MG63 (cell line): ENCODE measurements around the gene TMOD1. TPM values are rescaled to one million over a fixed set of nuclear protein-coding genes. Genes with fewer than 3 reads are reported as not detected.

Experiments
- DNase-seq: peaks from one replicate; pipeline ENCODE4 v3.0.0-alpha.2; 2020
- H3K27me3 ChIP-seq: fragments of 250-450 bp; sonication (Bioruptor Pico); 2 replicates; pipeline ENCODE4 v1.5.1; 2020; ENCODE audit warnings: mild to moderate bottlenecking, moderate library complexity
- H3K36me3 ChIP-seq: fragments of 250-450 bp; sonication (Bioruptor Pico); 2 replicates; pipeline ENCODE4 v1.5.1; 2020; ENCODE audit warnings: mild to moderate bottlenecking, moderate library complexity
- H3K4me3 ChIP-seq: fragments of 250-450 bp; sonication (Bioruptor Pico); 2 replicates; pipeline ENCODE4 v1.5.1; 2020; ENCODE audit warnings: mild to moderate bottlenecking, moderate library complexity
- H3K9me3 ChIP-seq: fragments of 250-450 bp; sonication (Bioruptor Pico); 2 replicates; pipeline ENCODE4 v1.5.1; 2020; ENCODE audit warnings: mild to moderate bottlenecking, moderate library complexity
- total RNA-seq: library from RNA; depleted of rRNA; stranded (reverse); fragments of >200 nt; shearing (Covaris generic); gene quantifications from 2 replicates; pipeline ENCODE4 v1.2.3, GENCODE V29; 2014; ENCODE audit warnings: low replicate concordance

Gene TMOD1
- total RNA-seq, 1 experiment from 2014 or later = not detected

DNA sequence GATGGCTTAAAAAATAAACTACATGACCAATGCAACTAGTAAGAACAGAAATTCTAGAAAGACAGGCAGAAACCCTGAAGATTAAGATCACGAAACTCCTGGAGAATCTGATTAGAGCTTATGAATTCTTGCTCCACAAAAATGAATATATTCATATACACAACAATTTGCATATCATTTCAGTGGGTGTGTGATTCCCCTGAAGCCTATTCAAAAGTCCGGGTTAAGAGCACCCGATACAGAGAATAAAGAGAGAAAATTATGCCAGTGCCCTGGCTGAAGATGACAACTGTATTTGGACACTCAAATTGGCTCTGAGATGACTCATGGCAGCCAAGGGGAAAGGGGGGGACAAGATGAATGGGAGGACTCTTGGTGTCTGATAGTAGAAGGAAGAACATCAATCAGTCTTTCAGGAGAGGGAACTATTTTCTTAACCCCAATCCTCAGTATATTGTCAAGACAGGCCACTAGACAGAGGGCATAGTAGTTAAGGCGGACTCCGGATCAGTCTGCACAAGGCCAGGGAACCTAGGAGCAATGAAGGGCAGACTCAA lies 6.0 kb downstream of the TMOD1 start:
- DNase-seq = no peak

DNA sequence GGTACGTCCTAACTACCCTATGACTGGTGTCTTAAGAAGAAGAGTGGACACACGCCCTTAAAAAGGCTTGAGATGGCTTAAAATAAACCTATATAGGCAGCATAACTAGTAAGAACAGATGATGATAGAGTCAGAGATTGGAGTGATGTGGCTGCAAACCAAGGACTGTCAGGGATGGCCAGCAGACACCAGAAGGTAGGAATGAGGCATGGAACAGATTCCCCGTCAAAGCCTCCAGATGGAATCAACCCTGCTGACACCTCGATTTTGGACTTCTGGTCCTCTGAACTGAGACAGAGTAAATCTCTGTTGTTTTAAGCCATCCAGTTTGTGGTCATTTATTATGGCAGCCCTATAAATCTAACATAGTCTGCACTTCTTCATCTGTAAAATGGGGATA lies 7.4 kb downstream of the TMOD1 start:
- no peaks in the 10 kb centered on the region for H3K9me3 ChIP-seq
- H3K4me3 ChIP-seq = no peak overlapping the region
- H3K36me3 ChIP-seq = no peaks in the 10 kb centered on the region
- no peak for DNase-seq
- no peaks in the 10 kb centered on the region for H3K27me3 ChIP-seq

More for the DNA sequence above, 6.0 kb downstream of the TMOD1 start:
- Histone ChIP-seq H3K27me3 (peaks cover 2% of the 10 kb centered on the region; the same call in 1 of the 2 replicates), H3K4me3 (no peak overlapping the region), H3K36me3 (no peaks in the 10 kb centered on the region), H3K9me3 (no peaks in the 10 kb centered on the region)

DNA sequence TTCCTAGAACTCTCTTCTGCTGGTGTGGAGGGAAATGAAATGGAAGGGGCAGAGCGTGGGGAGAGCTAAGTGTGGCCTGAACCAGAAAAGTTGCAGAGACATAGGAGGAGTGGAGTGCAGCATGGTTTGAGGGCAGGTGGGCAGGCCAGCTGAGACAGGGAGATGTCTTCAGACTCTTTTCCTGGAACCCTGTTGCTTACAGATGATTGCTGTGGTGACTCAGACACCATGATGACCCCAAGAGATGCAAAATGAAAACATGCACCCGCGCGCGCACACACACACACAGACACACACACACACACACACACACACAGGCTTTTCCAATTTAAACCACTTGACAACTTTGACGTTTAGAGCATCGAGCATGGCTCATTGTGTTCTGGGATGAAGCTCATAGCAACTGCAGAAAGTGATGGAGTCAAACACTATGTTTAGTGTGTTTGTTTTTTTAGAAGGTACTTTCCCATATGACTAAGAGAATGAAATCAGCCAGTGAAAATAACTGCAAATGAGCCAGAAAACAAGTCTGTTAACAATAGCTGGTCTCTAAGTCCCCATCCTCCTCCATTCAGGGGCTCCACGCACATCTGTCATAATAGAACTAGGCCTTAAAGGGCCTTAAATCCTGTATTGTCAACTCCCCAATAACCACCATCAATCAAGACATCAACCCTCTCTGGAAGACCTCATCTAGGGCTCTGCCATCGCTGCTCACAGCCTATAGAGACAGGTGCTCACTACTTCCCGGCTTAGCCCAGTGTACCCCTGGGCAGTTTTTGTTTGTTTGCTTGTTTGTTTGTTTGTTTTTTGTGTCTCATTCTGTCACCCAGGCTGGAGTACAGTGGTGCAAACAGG lies 9.6 kb downstream of the TMOD1 start:
- no peaks in the 10 kb centered on the region for H3K27me3 ChIP-seq
- peak; percentile 36 for DNase-seq

DNA sequence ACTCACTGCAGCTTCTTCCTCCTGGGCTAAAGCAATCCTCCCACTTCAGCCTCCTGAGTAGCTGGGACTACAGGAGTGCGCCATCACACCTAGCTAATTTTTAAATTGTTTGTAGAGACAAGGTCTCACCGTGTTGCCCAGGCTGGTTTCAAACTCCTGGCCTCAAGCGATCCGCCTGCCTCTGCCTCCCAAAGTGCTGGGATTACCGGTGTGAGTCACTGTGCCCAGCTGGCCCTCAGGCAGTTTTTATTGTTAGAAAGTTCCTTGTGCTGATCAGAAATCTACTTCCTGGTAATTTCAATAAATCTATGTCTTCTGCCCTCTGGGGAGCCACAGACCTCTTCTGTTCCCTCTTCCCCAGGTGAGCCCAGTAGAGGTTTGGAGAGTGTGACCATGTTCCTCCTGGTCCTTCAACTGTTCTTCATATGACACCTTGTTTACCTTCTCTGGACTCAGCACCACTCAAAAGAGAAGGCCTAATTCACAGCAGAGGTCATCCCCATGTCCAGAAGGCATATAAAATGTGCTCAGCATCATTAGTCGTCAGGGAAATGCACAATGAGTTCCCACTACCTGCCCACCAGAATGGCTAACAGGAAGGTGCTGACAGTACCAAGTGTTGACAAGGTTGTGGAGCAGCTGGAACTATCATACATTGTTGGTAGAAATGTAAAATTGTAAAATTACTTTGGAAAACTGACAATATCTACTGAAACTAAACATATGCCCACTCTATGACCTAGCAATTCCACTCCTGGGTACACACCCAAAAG lies 10.4 kb downstream of the TMOD1 start:
- H3K36me3 ChIP-seq = no peaks in the 10 kb centered on the region
- H3K27me3 ChIP-seq = no peaks in the 10 kb centered on the region
- no peaks in the 10 kb centered on the region for H3K9me3 ChIP-seq
- H3K4me3 ChIP-seq = no peak overlapping the region
- peak; percentile 47 for DNase-seq

More for the DNA sequence above, 9.6 kb downstream of the TMOD1 start:
- H3K36me3 ChIP-seq = no peaks in the 10 kb centered on the region
- no peak overlapping the region for H3K4me3 ChIP-seq
- no peaks in the 10 kb centered on the region for H3K9me3 ChIP-seq

DNA sequence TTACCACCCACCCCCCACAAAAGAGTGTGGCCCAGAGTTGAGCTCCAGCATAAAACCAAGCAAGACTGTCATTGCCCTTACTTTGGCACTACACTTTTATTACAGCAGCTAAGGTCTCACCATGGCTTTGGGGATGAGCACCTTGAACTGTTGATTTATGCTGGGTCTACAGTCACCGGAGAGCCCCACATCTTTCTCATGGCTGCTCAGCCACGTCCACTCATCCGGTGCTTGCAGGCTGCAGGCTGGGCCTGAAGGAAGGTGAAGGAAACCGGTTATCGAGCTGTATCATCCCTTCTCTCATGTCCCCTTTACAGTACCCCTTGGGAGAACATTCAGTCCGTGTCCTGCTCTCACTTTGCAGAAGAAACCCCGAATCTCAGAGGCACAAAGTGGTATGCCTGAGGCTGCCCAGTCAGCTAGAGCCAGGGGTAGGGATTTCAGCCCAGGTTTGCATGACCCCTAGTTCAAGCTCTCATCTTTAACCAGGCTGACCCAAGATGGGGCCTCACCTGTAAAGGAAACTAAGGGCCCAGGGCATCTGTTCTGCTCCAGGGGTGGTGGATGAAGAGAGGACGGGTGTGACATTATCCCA lies 11.6 kb downstream of the TMOD1 start:
- Histone ChIP-seq H3K27me3 (no peaks in the 10 kb centered on the region), H3K36me3 (no peaks in the 10 kb centered on the region), H3K9me3 (no peaks in the 10 kb centered on the region), H3K4me3 (no peak overlapping the region)
- DNase-seq = no peak

DNA sequence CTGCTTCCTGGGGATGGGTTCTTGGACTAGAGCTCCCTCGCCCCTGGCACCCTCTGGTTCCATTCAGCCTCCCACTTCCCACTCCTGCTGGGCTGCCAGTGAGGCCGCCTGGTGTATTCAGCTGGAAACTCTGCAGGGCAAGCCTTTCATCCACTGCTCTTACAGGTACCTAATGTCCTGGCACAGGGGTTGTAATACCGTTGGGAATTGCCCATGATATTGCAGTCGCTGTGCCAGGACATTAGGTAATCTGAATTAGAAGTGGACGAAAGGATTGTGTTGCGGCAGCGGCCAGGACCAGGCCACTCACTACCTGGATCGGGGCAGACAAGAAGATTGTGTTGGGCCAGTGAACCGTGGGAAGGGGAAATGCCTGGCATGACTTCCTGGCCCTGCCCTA lies 13.1 kb downstream of the TMOD1 start:
- Histone ChIP-seq H3K9me3 (no peaks in the 10 kb centered on the region), H3K27me3 (no peaks in the 10 kb centered on the region), H3K4me3 (no peak overlapping the region), H3K36me3 (no peaks in the 10 kb centered on the region)
- DNase-seq = no peak

DNA sequence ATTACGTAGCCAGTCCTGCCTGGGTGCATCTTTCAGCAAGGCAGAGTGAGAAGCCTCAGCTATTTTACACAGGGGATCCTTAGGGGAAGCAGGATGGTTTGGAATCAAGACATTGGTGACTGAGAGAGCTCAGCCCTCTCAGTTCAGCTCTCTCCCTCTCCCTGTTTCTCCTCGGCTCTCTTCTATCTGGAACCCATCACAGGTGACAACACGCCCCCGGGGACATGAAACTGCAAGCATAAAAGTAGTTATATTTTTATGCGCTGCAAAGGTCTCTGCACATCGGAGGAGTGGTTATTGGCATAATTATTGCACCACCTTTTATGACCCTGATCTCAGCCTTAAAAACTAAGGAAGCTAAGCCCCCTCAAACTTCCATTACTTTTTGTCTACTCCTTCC lies 14.2 kb downstream of the TMOD1 start:
- H3K27me3 ChIP-seq = no peaks in the 10 kb centered on the region
- H3K4me3 ChIP-seq = no peak overlapping the region
- H3K9me3 ChIP-seq = no peaks in the 10 kb centered on the region
- no peaks in the 10 kb centered on the region for H3K36me3 ChIP-seq
- DNase-seq = no peak

DNA sequence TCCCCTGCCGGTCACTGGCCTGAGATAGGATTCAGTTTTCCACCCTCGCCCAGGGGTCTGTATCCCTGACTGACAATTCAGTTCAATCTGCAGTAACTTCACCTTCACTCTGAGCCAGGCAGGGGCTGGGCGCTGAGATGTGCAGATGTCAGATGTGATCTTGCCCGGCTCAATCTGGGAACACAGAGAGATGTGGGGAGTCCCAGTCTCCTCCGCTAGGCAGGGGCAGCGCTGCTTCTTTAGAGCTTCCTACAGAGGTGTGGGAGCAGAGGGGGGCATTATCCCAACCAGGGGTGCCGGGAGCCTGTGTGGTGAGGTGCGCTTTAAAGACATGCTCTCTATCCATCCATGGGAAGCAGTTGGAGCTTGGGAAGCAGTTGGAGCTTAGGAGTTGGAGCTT lies 14.6 kb downstream of the TMOD1 start:
- Histone ChIP-seq H3K4me3 (no peak overlapping the region), H3K36me3 (no peaks in the 10 kb centered on the region), H3K9me3 (no peaks in the 10 kb centered on the region), H3K27me3 (no peaks in the 10 kb centered on the region)
- DNase-seq = no peak

DNA sequence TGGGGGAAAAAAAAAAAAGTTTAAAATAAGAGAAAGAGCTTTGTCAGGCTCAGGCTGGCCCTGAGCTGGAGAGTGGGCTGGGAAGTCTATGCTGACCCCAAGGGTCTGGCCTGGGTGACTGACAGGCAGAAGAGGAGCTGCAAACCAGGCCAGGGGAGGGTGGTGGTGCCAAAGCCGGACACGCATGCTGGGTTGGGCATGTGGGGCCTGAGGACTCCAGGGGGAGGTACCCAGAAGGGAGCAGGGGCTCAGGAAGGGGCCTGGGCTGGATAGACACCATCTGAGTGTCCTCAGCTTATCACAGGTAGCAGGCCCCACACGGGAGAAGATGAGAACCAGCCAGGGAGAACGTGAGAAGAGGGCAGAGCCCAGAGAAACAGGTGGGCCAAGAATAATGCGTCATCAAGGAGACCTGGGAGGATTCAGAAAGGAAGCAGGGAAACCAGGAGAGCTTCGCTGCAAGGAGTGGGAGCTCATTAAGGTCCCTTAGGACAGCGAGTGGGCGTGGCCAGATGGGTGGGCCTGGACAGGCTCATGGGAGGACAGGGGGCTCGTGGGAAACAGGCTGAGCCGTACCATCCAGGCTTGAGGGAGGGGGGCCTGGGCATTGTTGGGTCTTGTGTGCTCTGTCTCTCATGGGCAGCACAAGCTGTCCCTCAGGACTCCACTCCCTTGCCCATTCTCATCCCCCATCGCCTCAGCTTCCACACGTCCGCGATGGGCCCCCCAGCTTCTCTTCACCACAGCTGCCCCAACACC lies 16.0 kb downstream of the TMOD1 start:
- H3K9me3 ChIP-seq = no peaks in the 10 kb centered on the region
- H3K27me3 ChIP-seq = no peaks in the 10 kb centered on the region
- H3K36me3 ChIP-seq = no peaks in the 10 kb centered on the region
- H3K4me3 ChIP-seq = no peak overlapping the region
- DNase-seq = no peak

DNA sequence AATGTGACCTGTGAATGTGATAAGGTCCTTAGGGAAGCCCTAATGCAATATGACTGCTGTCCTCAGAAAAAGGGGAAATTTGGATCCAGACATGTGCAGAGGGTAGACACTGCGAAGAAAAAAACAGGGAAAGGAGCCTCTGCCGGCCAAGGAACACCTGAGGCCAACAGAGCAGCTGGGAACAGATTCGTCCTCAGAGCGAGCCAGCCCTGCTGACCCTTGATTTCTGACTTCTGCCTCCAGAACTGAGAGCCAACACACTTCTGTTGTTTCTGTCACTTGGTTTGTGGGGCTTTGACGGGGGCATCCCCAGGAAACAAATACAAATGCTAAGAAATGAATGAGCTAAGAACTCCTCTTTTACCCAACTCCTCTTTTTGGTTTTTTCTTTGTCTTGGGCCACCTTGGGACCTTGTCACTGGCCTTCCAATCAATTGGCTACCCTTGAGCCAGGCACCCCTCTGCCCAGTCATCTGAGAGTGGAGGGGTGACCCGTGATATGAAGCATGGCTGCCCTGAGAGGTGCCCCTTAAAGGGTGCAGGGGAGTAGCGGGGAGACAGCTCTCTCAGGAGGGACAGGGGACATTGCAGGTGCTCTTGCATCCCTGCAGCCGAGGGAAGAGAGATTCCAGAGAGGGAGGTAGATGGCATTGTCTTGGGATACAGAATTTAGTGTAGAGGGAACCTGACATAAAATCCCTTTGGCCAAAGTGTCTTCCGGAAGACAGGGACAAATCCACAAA lies 16.9 kb downstream of the TMOD1 start:
- Histone ChIP-seq H3K27me3 (no peaks in the 10 kb centered on the region), H3K4me3 (no peak overlapping the region), H3K36me3 (no peaks in the 10 kb centered on the region), H3K9me3 (no peaks in the 10 kb centered on the region)
- no peak for DNase-seq

DNA sequence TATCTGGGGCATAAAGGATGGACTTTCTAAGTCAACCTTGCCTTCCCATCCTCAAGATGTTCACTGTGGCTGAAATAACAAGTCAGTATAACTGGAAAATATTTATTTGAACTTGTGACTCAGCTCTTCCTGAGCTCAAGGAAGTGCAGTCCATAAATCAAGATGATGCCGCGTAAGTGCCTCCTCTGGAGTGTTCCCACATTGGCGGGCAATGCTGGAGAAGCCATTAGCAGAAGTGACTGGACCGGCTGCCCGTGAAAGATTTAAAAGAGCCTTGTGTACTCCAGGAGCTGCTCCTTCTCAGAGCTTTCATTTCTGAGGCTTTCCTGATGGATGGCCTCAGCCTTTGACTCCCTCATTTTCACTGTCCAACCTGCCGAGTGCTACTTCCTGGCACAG lies 17.4 kb downstream of the TMOD1 start:
- Histone ChIP-seq H3K4me3 (no peak overlapping the region), H3K27me3 (no peaks in the 10 kb centered on the region), H3K9me3 (no peaks in the 10 kb centered on the region), H3K36me3 (no peaks in the 10 kb centered on the region)
- peak; percentile 72 for DNase-seq

DNA sequence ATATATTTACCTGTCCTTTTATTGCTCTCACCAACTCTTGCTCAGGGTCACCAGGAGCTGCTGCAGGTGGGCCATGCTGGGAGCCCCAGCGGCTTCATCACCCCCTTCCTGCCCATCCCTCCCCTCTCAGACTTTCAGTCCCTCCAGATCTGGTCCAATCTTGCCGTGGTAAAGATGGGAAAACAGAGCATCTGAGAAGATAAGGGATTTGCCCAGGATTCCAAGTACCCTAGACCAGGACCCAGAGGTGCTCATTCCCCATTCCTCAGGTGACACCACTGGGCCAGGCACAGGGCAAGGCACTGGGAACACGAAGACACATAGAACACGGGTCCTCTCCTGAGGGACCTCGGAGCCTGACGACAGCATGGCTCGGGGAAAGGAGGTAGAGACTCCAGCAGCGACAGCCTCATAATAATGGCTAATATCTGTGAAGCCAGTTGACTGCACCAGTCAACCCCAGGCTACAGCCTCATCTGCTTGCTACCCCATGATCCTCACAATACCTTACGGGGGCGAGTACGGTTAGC lies 18.0 kb downstream of the TMOD1 start:
- H3K4me3 ChIP-seq = no peak overlapping the region
- no peak for DNase-seq
- no peaks in the 10 kb centered on the region for H3K9me3 ChIP-seq
- H3K36me3 ChIP-seq = no peaks in the 10 kb centered on the region
- no peaks in the 10 kb centered on the region for H3K27me3 ChIP-seq

DNA sequence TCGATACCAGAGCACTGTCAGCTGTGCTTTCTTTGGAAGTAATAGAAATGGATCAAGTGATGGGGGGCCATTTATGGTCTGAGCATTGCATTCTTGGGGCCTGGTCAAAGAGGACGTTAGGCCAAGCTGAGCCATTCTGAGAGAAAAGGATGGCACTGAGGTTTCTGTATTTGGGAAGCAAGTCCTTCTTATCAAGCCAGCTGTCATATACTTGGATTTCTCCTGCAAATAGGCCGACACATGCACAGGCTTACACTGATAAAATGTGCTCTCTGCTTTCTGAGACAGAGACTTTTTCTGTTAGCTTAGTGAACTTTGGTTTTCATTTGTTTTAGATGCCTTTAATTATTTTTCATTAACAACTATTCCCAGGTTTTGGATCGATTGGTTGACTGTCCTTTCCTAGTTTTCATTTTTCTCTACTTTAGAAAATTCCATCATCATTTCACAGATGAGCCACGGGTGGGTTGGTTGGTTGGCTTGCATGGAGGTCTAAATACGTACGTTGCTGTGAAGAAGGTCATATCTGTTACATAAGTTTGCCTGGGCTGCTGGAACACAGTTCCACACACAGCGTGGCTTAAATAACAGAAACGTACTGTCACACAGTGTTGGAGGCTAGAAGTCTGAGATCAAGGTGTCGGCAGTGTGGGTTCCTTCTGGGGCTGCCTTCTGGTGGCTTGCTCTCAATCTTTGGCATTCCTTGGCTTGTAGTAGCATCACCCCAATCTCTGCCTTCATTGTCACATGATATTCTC lies 20.3 kb downstream of the TMOD1 start:
- no peak for DNase-seq
- Histone ChIP-seq H3K27me3 (no peaks in the 10 kb centered on the region), H3K36me3 (no peaks in the 10 kb centered on the region), H3K4me3 (no peak overlapping the region), H3K9me3 (no peaks in the 10 kb centered on the region)

DNA sequence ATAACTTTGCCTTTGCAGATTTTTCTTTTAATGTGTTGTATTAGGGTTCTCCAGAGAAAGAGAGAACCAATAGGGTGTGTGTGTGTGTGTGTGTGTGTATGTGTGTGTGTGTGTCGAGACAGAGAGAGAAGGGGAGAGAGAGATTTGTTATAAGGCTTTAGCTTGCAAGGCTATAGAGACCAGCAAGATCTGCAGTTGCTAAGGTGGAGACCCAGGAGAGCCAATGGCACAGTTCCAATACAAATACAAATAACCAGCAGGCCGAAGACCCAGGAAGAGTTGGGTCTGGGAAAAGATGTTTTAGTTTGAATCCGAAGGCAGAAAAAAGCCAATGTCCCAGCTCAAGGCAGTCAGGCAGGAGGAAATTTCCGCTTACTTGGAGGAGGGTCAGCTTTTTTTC lies 23.0 kb downstream of the TMOD1 start:
- no peaks in the 10 kb centered on the region for H3K27me3 ChIP-seq
- no peaks in the 10 kb centered on the region for H3K9me3 ChIP-seq
- no peak for DNase-seq
- no peak overlapping the region for H3K4me3 ChIP-seq
- H3K36me3 ChIP-seq = no peaks in the 10 kb centered on the region

DNA sequence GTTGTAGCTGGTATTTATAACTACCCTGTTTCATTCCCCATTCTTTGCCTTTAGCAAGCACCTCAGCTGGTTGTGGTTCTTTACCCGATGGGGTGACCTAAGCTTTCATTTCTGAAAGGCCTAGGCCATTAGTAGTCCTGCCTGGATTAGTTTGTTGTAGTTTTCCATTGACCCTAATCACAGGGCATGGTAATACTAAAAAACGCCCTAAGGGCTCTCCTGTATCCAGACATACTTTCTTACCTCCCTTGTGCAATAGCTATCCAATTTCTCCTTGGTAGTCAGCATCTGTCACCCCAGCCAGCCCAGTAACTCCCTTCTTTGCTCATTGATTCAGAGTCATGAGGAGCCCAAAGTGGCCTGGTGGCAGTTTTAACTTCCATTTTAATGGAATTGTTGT lies 24.0 kb downstream of the TMOD1 start:
- Histone ChIP-seq H3K9me3 (no peaks in the 10 kb centered on the region), H3K4me3 (no peak overlapping the region), H3K36me3 (no peaks in the 10 kb centered on the region), H3K27me3 (no peaks in the 10 kb centered on the region)
- DNase-seq = no peak
